Astrocyte (in vitro differentiated cells and primary cell): ENCODE data around the gene PCDHGC3. TPM values are rescaled to one million over a fixed set of nuclear protein-coding genes. Genes with fewer than 3 reads are reported as not detected.

Experiments used
- DNase-seq: peaks from one replicate; pipeline ENCODE4 v3.0.0-alpha.2; 2010; ENCODE audit warnings: low read depth
- FAIRE-seq: peaks from 2 replicates; lab custom pipeline; 2011; peaks lifted over from hg19 to GRCh38; lab: Jason Lieb, UNC
- H2AFZ ChIP-seq: 2 replicates; pipeline ENCODE4 v1.6.0; 2012; ENCODE audit warnings: low read depth, low read length, inconsistent platforms
- H3K27ac ChIP-seq: 2 replicates; pipeline ENCODE4 v1.5.1; 2011; ENCODE audit warnings: low read depth, low read length, inconsistent platforms
- H3K27me3 ChIP-seq: 2 replicates; pipeline ENCODE4 v1.6.0; 2011; ENCODE audit warnings: low read length, inconsistent platforms; ENCODE audit not compliant: insufficient read depth
- H3K36me3 ChIP-seq: 2 replicates; pipeline ENCODE4 v1.5.1; 2011; ENCODE audit warnings: low read length, inconsistent platforms; ENCODE audit not compliant: insufficient read depth
- H3K4me1 ChIP-seq: 2 replicates; pipeline ENCODE4 v1.5.1; 2011; ENCODE audit warnings: low read length, inconsistent platforms; ENCODE audit not compliant: insufficient read depth
- H3K4me2 ChIP-seq: 2 replicates; pipeline ENCODE4 v1.6.0; 2012; ENCODE audit warnings: low read length, inconsistent platforms
- H3K4me3 ChIP-seq: 2 replicates; pipeline ENCODE4 v1.5.1; 2011; ENCODE audit warnings: low read depth, mild to moderate bottlenecking, low read length, inconsistent platforms; ENCODE audit not compliant: insufficient read depth
- H3K79me2 ChIP-seq: 2 replicates; pipeline ENCODE4 v1.6.0; 2012; ENCODE audit warnings: mild to moderate bottlenecking, low read length, inconsistent platforms; ENCODE audit not compliant: insufficient read depth
- H3K9ac ChIP-seq: 2 replicates; pipeline ENCODE4 v1.6.0; 2012; ENCODE audit warnings: mild to moderate bottlenecking, low read length, inconsistent platforms
- H3K9me3 ChIP-seq: 2 replicates; pipeline ENCODE4 v1.5.1; 2012; ENCODE audit warnings: low read depth, mild to moderate bottlenecking, low read length, inconsistent platforms; ENCODE audit not compliant: insufficient read depth
- H4K20me1 ChIP-seq: 2 replicates; pipeline ENCODE4 v1.6.0; 2012; ENCODE audit warnings: low read length, inconsistent platforms; ENCODE audit not compliant: insufficient read depth
- H3K27ac Mint-ChIP-seq: one replicate; pipeline ENCODE4 v1.8.0; 2021; ENCODE audit warnings: mild to moderate bottlenecking, mixed read lengths; ENCODE audit not compliant: unreplicated experiment
- H3K27me3 Mint-ChIP-seq: one replicate; pipeline ENCODE4 v1.8.0; 2021; ENCODE audit warnings: low read depth, mixed read lengths; ENCODE audit not compliant: unreplicated experiment
- H3K36me3 Mint-ChIP-seq: one replicate; pipeline ENCODE4 v1.8.0; 2021; ENCODE audit warnings: low read depth, mixed read lengths; ENCODE audit not compliant: unreplicated experiment
- H3K4me1 Mint-ChIP-seq: one replicate; pipeline ENCODE4 v1.8.0; 2021; ENCODE audit warnings: low read depth, mixed read lengths; ENCODE audit not compliant: unreplicated experiment
- H3K4me3 Mint-ChIP-seq: one replicate; pipeline ENCODE4 v1.8.0; 2021; ENCODE audit warnings: mild to moderate bottlenecking, moderate library complexity, mixed read lengths; ENCODE audit not compliant: unreplicated experiment
- H3K9me3 Mint-ChIP-seq: one replicate; pipeline ENCODE4 v1.8.0; 2021; ENCODE audit warnings: mild to moderate bottlenecking, mixed read lengths; ENCODE audit not compliant: unreplicated experiment
- CTCF ChIP-seq: IDR thresholded peaks from 2 replicates; pipeline ENCODE4 v1.5.1; 2011; ENCODE audit warnings: low read depth, mild to moderate bottlenecking, inconsistent platforms, low read length, moderate library complexity; ENCODE audit not compliant: insufficient read depth
- EZH2 ChIP-seq: IDR thresholded peaks from 2 replicates; pipeline ENCODE4 v1.6.1; 2012; ENCODE audit warnings: mild to moderate bottlenecking, low read length, inconsistent platforms; ENCODE audit not compliant: insufficient read depth
- total RNA-seq: library from RNA; stranded (reverse); gene quantifications from 2 replicates; pipeline ENCODE4 v1.2.1, GENCODE V29; 2021

Gene PCDHGC3
- total RNA-seq, 1 donor from 2014 or later = 84.7 TPM

DNA sequence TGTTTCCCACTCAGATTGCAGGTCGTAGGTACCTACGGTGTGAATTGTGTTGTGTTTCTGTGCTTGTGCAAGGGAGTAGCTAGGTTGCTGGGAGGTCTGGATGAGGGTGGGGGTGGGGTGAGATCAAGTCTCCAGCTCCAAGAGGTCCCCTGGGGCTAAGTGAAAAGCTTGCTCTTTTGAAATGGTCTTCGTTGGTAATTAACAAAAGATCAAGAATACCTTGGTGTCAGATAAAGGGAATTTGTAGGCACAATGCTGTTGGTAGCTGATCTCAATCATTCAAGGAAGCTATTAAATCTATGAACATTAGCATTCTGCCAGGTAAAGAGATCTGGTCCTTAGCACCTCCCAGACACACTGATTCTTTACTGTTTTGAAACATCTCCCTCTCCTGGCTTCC, 8.1 kb downstream of the PCDHGC3 start:
- no peak for FAIRE-seq
- Mint-ChIP-seq H3K4me1 (peaks cover 32% of the 10 kb centered on the region), H3K27ac (no peak overlapping the region), H3K4me3 (no peak overlapping the region), H3K36me3 (peaks cover 35% of the 10 kb centered on the region), H3K27me3 (no peaks in the 10 kb centered on the region), H3K9me3 (no peaks in the 10 kb centered on the region)
- Histone ChIP-seq H3K4me2 (peak overlapping the region; percentile 83), H3K4me3 (no peak overlapping the region), H3K27ac (no peak overlapping the region), H3K4me1 (peaks cover 23% of the 10 kb centered on the region), H4K20me1 (peaks cover 90% of the 10 kb centered on the region), H2AFZ (no peak overlapping the region), H3K9me3 (no peaks in the 10 kb centered on the region), H3K9ac (no peak overlapping the region), H3K36me3 (no peaks in the 10 kb centered on the region), H3K27me3 (no peaks in the 10 kb centered on the region), H3K79me2 (peaks cover 81% of the 10 kb centered on the region)
- no peak for TF ChIP-seq EZH2
- TF ChIP-seq CTCF = no peak
- DNase-seq = no peak

DNA sequence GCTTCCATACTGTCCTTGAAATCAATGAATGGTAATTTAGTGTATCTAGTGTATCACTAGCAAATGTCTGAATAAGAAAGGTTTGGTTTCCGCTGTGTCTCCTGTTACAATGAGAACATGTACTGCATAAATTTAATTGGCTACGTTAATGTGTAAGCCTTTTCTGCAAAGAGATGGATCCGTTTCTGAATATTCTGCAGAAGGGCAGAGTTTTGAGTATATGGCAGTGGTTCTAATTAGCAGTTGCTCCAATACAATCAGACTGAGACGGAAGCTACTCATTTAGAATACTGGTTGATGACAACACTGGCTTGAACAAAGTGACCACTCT, 8.5 kb downstream of the PCDHGC3 start:
- Histone ChIP-seq H3K27ac (no peak overlapping the region), H3K79me2 (peaks cover 77% of the 10 kb centered on the region), H4K20me1 (peaks cover 92% of the 10 kb centered on the region), H3K9ac (no peak overlapping the region), H3K27me3 (no peaks in the 10 kb centered on the region), H3K36me3 (no peaks in the 10 kb centered on the region), H3K4me3 (peak overlapping the region; percentile 49), H3K4me1 (peaks cover 25% of the 10 kb centered on the region), H3K9me3 (no peaks in the 10 kb centered on the region), H2AFZ (no peak overlapping the region), H3K4me2 (peak overlapping the region; percentile 83)
- no peak for TF ChIP-seq CTCF
- no peak for TF ChIP-seq EZH2
- H3K27me3 Mint-ChIP-seq = no peaks in the 10 kb centered on the region
- peak overlapping the region; percentile 75 for H3K4me3 Mint-ChIP-seq
- FAIRE-seq (peak; percentile 56), DNase-seq (peak; percentile 25)
- H3K4me1 Mint-ChIP-seq = peaks cover 36% of the 10 kb centered on the region
- no peak overlapping the region for H3K27ac Mint-ChIP-seq
- no peaks in the 10 kb centered on the region for H3K9me3 Mint-ChIP-seq
- peaks cover 35% of the 10 kb centered on the region for H3K36me3 Mint-ChIP-seq

DNA sequence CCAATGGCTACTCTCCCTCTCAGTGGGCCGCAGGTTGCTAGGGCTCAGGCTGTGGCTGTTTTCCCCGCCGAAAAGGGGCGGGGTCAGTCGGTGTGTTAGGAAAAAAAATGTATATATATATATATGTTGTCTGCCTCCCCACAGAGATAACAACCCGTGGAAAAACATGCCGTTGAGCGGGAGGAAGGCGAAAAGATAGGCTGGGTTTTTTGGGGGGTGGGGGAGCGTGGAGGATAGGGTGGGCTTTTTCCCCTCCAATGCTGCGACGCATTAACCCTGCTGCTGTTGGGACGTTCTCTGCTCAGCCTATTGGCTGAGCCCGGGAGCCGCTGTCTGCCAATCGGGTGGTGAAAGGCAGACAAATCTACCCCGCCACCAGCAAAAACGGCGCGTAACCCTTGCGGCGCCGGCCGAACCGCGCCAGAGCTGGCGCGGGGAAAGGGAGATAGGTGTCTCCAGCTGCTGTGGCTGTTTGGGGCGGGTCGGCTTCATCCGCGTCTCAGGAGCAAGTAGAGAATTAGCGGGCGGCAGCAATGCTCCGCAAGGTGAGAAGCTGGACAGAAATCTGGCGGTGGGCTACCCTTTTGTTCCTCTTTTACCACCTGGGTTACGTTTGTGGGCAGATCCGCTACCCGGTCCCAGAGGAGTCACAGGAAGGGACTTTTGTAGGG, 9.0 kb downstream of the PCDHGC3 start, which contains the start of gene PCDHGC4:
PCDHGC4 (plus strand) TSS at position 390 of the 671 bp plus-strand sequence; CDS start at position 534, 144 bp downstream.
- peaks cover 26% of the 10 kb centered on the region for H3K4me1 ChIP-seq
- H3K9me3 ChIP-seq = no peaks in the 10 kb centered on the region
- H3K36me3 ChIP-seq = no peaks in the 10 kb centered on the region
- H3K27ac ChIP-seq = no peak within 1 kb of the TSS
- H3K4me2 ChIP-seq = peak within 1 kb of the TSS; percentile 83
- Mint-ChIP-seq H3K9me3 (no peaks in the 10 kb centered on the region), H3K27me3 (no peaks in the 10 kb centered on the region), H3K4me1 (peaks cover 41% of the 10 kb centered on the region), H3K36me3 (peaks cover 39% of the 10 kb centered on the region), H3K27ac (no peak within 1 kb of the TSS), H3K4me3 (peak within 1 kb of the TSS; percentile 75)
- H4K20me1 ChIP-seq = peaks cover 92% of the 10 kb centered on the region
- no peak for FAIRE-seq
- peaks cover 76% of the 10 kb centered on the region for H3K79me2 ChIP-seq
- H3K4me3 ChIP-seq = peak within 1 kb of the TSS; percentile 49
- H3K9ac ChIP-seq = peak within 1 kb of the TSS; percentile 23
- H3K27me3 ChIP-seq = no peaks in the 10 kb centered on the region
- H2AFZ ChIP-seq = no peak within 1 kb of the TSS
- TF ChIP-seq EZH2 (no peak), CTCF (no peak)
- no peak for DNase-seq
